Esophagus squamous epithelium (tissue), 5 donors: ENCODE measurements around the gene RILP. TPM values are rescaled to one million over a fixed set of nuclear protein-coding genes. Genes with fewer than 3 reads are reported as not detected.

Experiments
- DNase-seq: peaks from one replicate; lab custom pipeline; 2025; lab: John Stamatoyannopoulos, UW
- H3K27ac ChIP-seq, 4 donors: fragments of 200-600 bp; sonication (generic); one replicate each; pipeline ENCODE4 v1.5.1; 2016 to 2019; ENCODE audit warnings: mild to moderate bottlenecking in 1 of 4
- H3K27me3 ChIP-seq, 4 donors: fragments of 200-600 bp; sonication (generic); 1 replicate in 3 of 4; 2 replicates in 1 of 4; pipeline versions ENCODE4 v1.5.1 to v1.6.0; 2017 to 2021; ENCODE audit warnings: antibody characterized with exemption in 1 of 4
- H3K36me3 ChIP-seq, 3 donors: fragments of 200-600 bp; sonication (generic); one replicate each; pipeline ENCODE4 v1.5.1; 2016 to 2019
- H3K4me1 ChIP-seq, 3 donors: fragments of 200-600 bp; sonication (generic); one replicate each; pipeline ENCODE4 v1.5.1; 2017 to 2019
- H3K4me3 ChIP-seq, 4 donors: fragments of 200-600 bp; sonication (generic); 1 replicate in 3 of 4; 2 replicates in 1 of 4; pipeline ENCODE4 v1.5.1; 2016 to 2019; ENCODE audit warnings: mild to moderate bottlenecking in 2 of 4, moderate library complexity in 1 of 4
- H3K9me3 ChIP-seq, 3 donors: fragments of 200-600 bp; sonication (generic); one replicate each; pipeline ENCODE4 v1.5.1; 2016 to 2019
- CTCF ChIP-seq, 6 experiments: fragments of 450-650 bp in 4 of 6; fragments of 200-600 bp in 2 of 6; sonication (generic) in 2 of 6; IDR thresholded peaks; one replicate each; pipeline ENCODE4 v1.5.1; 2016 to 2019; ENCODE audit warnings: antibody characterized with exemption in 6 of 6, mild to moderate bottlenecking in 4 of 6, moderate library complexity in 4 of 6
- POLR2A ChIP-seq, 4 donors: fragments of 450-650 bp; IDR thresholded peaks; one replicate each; pipeline ENCODE4 v1.6.1; 2017; ENCODE audit warnings: antibody characterized with exemption in 4 of 4, mild to moderate bottlenecking in 4 of 4, moderate library complexity in 3 of 4
- WGBS, 2 donors: methylation state at CpG; one replicate each; pipeline ENCODE4 v1.1.5; 2018; 5-methylcytosine and 5-hydroxymethylcytosine counted together
- intact Hi-C: fragments of 100-400 bp; cut with DNase I; formaldehyde crosslinking; loops from one replicate; pipeline ENCODE4 v1.15.0; 2022
- small RNA-seq, 4 donors: library from RNA; depleted of rRNA; stranded (forward); fragments of <200 nt; gene quantifications; one replicate each; pipeline ENCODE3, GENCODE V24; 2016
- total RNA-seq, 4 donors: library from RNA; depleted of rRNA; stranded (reverse); fragments of >200 nt; gene quantifications; one replicate each; pipeline ENCODE4 v1.1.0, GENCODE V29; 2016
- donor health status: DM: yes; HTN: yes; CAD: no.

The RILP gene
- total RNA-seq, 4 donors from 2014 or later, result 3.0 to 16.5 (median 13.9) TPM

GRCh38 chr17:1601571-1601970 is 48.1 kb downstream of the RILP start:
- peaks cover 3 to 26% (median 4%) of the 10 kb centered on the region in 3 donors for H3K4me1 ChIP-seq
- intact Hi-C loops, result no loop called here
- DNase-seq, result no peak
- no peak overlapping the region for H3K27ac ChIP-seq
- H3K9me3 ChIP-seq, result no peaks in the 10 kb centered on the region
- no peak overlapping the region for H3K4me3 ChIP-seq
- H3K36me3 ChIP-seq, result no peaks in the 10 kb centered on the region
- TF ChIP-seq CTCF (IDR thresholded peaks at IDR 0.05), result no peak
- no peak for TF ChIP-seq POLR2A (IDR thresholded peaks at IDR 0.05)
- 77% methylated on average over 6 of the region's 14 CpGs; no CpG with 5 or more reads in 1 of the 2 donors for WGBS, 2 donors
- no peaks in the 10 kb centered on the region for H3K27me3 ChIP-seq

- H3K36me3 ChIP-seq, result no peaks in the 10 kb centered on the region
- H3K27me3 ChIP-seq, result no peaks in the 10 kb centered on the region
- TF ChIP-seq POLR2A (IDR thresholded peaks at IDR 0.05), result no peak
- TF ChIP-seq CTCF (IDR thresholded peaks at IDR 0.05), result no peak
- H3K9me3 ChIP-seq, result no peaks in the 10 kb centered on the region
- DNase-seq, result no peak
- 87 to 91% methylated on average over 6 to 7 of the region's 8 CpGs for WGBS, 2 donors
- intact Hi-C loops, result no loop called here
- no peak overlapping the region for H3K4me3 ChIP-seq
- H3K4me1 ChIP-seq, result peaks cover 3 to 10% (median 4%) of the 10 kb centered on the region in 3 donors
- H3K27ac ChIP-seq, result no peak overlapping the region
Measured at GRCh38 chr17:1598399-1599095, 51.1 kb downstream of the RILP start.

GRCh38 chr17:1597861-1598342 is 51.8 kb downstream of the RILP start:
- Histone ChIP-seq H3K4me3 (no peak overlapping the region), H3K9me3 (no peaks in the 10 kb centered on the region), H3K27me3 (no peaks in the 10 kb centered on the region), H3K36me3 (no peaks in the 10 kb centered on the region), H3K27ac (no peak overlapping the region), H3K4me1 (peaks cover 3 to 10% (median 4%) of the 10 kb centered on the region in 3 donors)
- intact Hi-C loops, result no loop called here
- no peak for DNase-seq
- no peak for TF ChIP-seq CTCF (IDR thresholded peaks at IDR 0.05)
- TF ChIP-seq POLR2A (IDR thresholded peaks at IDR 0.05), result no peak
- 49 to 56% methylated on average over 10 to 14 of the region's 14 CpGs for WGBS, 2 donors

Small RNAs within 50 kb of the gene (small RNA-seq; reads per million reads assigned to genes)
- 0 reads per million in 4 donors for gene RN7SL105P

Other genes starting within 250 kb of the RILP start
- gene YWHAE, start 249.6 kb downstream of the RILP start, total RNA-seq, result 100 to 1,000 TPM; 505 to 758 (median 567) TPM
- 10 to 100 TPM; 33.8 to 59.3 (median 51.2) TPM for gene CRK, start 193.6 kb downstream of the RILP start, total RNA-seq
- gene MYO1C, start 157.2 kb downstream of the RILP start, total RNA-seq, result 10 to 100 TPM; 62.0 to 80.5 (median 64.2) TPM
- 10 to 100 TPM; 18.4 to 44.3 (median 35.0) TPM for gene INPP5K, start 133.3 kb downstream of the RILP start, total RNA-seq
- 10 to 100 TPM; 40.2 to 81.9 (median 46.6) TPM for gene PITPNA, start 87.1 kb downstream of the RILP start, total RNA-seq
- 10 to 100 TPM in 1 of 4 donors, 1 to 10 TPM in 3; 2.5 to 12.4 (median 5.3) TPM for gene SLC43A2, start 21.0 kb downstream of the RILP start, total RNA-seq
- gene SCARF1, start 4.1 kb downstream of the RILP start, total RNA-seq, result 1 to 10 TPM; 2.0 to 5.7 (median 3.3) TPM
- gene PRPF8, start 35.0 kb upstream of the RILP start, total RNA-seq, result 100 to 1,000 TPM; 112 to 157 (median 145) TPM
- gene TLCD2, start 60.5 kb upstream of the RILP start, total RNA-seq, result 1 to 10 TPM; 4.2 to 6.0 (median 5.6) TPM
- 10 to 100 TPM; 12.5 to 33.8 (median 21.1) TPM for gene WDR81, start 74.8 kb upstream of the RILP start, total RNA-seq
- gene SERPINF2, start 93.0 kb upstream of the RILP start, total RNA-seq, result 1 to 10 TPM in 2 of 4 donors, under 1 TPM in 2; 0.22 to 7.1 (median 1.6) TPM
- gene SERPINF1, start 112.2 kb upstream of the RILP start, total RNA-seq, result 100 to 1,000 TPM in 2 of 4 donors, 10 to 100 TPM in 2; 26.6 to 351 (median 80.6) TPM
- 1 to 10 TPM; 5.0 to 9.0 (median 6.5) TPM for gene SMYD4, start 180.0 kb upstream of the RILP start, total RNA-seq
- 10 to 100 TPM; 16.3 to 29.8 (median 25.6) TPM for gene RPA1, start 180.1 kb upstream of the RILP start, total RNA-seq